ENCODE data around the gene LRCH1. TPM values are rescaled to one million over a fixed set of nuclear protein-coding genes. Genes with fewer than 3 reads are reported as not detected.
A peak's percentile ranks its signal among the peaks of the same experiment; 100 is the strongest.

Gene LRCH1
- total and polyA plus RNA-seq, 2 experiments from 2014 or later: 3.9 to 9.2 TPM

DNA sequence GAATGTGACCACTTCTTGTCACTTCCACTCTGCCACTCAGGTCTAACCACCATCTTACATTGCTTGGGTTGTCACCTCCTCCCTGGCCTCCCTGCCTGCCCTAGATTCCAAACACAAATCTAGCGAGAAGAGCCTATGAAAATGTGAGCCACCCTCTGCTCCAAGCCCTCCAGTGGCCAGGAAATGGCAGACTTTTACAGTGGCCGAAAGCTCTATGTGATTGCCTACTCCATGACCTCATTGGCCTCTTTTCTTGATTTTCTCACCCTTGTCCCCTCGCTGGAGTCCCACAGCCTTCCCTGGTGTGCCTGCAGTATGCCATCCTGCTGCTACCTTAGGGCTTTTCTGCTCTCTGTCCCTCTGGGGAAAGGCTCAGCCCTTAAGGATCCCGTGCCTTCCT lies 84.2 kb downstream of the LRCH1 start:
- H3K27ac ChIP-seq (ENCODE audit: low read depth): no peak overlapping the region
- Mint-ChIP-seq H3K4me3 (no peak overlapping the region), H3K27ac (no peak overlapping the region), H3K36me3 (ENCODE audit: low read depth) (peaks cover 3% of the 10 kb centered on the region; the same call in 1 of the 3 replicates), H3K27me3 (ENCODE audit: insufficient read depth, low read depth, poor library complexity) (peaks cover 12% of the 10 kb centered on the region), H3K4me1 (peaks cover 36% of the 10 kb centered on the region), H3K9me3 (peaks cover 3% of the 10 kb centered on the region; the same call in 2 of the 3 replicates)
- no peaks in the 10 kb centered on the region; the same call in 1 of the 2 replicates for H4K20me1 ChIP-seq (replicated peaks; ENCODE audit: insufficient read depth)
- no peaks in the 10 kb centered on the region; the same call in 1 of the 2 replicates for H3K9me2 ChIP-seq (ENCODE audit: insufficient read depth)
- H3F3A ChIP-seq (replicated peaks; ENCODE audit: low read depth): no peaks in the 10 kb centered on the region
- peaks cover 7% of the 10 kb centered on the region for H3K4me1 ChIP-seq (ENCODE audit: insufficient read depth)
- peaks cover 21% of the 10 kb centered on the region for H3K79me2 ChIP-seq (replicated peaks; ENCODE audit: insufficient read depth)
- peak; percentile 73 for ATAC-seq
- no peak for TF ChIP-seq NANOG (IDR thresholded peaks at IDR 0.05; ENCODE audit: borderline replicate concordance)
- TF ChIP-seq ZNF114 (CRISPR knock-in tag; IDR thresholded peaks at IDR 0.05): no peak
- TF ChIP-seq, protein P1, sequence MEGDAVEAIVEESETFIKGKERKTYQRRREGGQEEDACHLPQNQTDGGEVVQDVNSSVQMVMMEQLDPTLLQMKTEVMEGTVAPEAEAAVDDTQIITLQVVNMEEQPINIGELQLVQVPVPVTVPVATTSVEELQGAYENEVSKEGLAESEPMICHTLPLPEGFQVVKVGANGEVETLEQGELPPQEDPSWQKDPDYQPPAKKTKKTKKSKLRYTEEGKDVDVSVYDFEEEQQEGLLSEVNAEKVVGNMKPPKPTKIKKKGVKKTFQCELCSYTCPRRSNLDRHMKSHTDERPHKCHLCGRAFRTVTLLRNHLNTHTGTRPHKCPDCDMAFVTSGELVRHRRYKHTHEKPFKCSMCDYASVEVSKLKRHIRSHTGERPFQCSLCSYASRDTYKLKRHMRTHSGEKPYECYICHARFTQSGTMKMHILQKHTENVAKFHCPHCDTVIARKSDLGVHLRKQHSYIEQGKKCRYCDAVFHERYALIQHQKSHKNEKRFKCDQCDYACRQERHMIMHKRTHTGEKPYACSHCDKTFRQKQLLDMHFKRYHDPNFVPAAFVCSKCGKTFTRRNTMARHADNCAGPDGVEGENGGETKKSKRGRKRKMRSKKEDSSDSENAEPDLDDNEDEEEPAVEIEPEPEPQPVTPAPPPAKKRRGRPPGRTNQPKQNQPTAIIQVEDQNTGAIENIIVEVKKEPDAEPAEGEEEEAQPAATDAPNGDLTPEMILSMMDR (conservative IDR thresholded peaks at IDR 0.05; ENCODE audit: low read depth in 2 of 2): peak; percentile 7 to 10; a peak in 1 of 4 replicates
- H3K4me3 ChIP-seq: no peak overlapping the region
- H3K27me3 ChIP-seq (ENCODE audit: insufficient read depth): no peaks in the 10 kb centered on the region
- H3K4me2 ChIP-seq: no peak overlapping the region
- H2AFZ ChIP-seq: no peak overlapping the region
- H3K36me3 ChIP-seq (ENCODE audit: insufficient read depth): no peaks in the 10 kb centered on the region
- DNase-seq (ENCODE audit: low spot score): peak; percentile 33

DNA sequence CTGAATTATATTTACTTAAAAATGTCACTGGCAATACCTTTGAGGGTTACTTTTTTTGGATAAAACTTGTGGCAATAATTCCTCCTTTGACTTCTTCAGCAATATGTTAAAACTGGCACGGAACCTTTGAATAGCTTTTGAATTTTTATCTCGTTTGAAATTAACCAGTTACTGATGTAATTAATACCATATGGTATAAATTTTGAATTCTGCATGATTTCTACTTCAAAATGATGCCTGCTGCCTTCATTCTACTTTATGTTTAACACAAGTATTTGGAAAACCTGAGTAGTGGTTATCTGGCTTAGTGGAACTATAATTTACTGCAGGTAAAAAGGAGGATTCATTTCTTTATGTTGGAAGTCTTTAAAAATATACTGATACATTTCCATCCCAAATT lies 85.3 kb downstream of the LRCH1 start:
- H3K4me1 ChIP-seq (ENCODE audit: insufficient read depth): peaks cover 7% of the 10 kb centered on the region
- H3K79me2 ChIP-seq (replicated peaks; ENCODE audit: insufficient read depth): peaks cover 13% of the 10 kb centered on the region; the same call in 1 of the 2 replicates
- no peaks in the 10 kb centered on the region for H3K36me3 ChIP-seq (ENCODE audit: insufficient read depth)
- no peaks in the 10 kb centered on the region for H3F3A ChIP-seq (replicated peaks; ENCODE audit: low read depth)
- no peak for DNase-seq (ENCODE audit: low spot score)
- H3K27me3 ChIP-seq (ENCODE audit: insufficient read depth): no peaks in the 10 kb centered on the region
- H3K4me1 Mint-ChIP-seq: peaks cover 38% of the 10 kb centered on the region
- peaks cover 3% of the 10 kb centered on the region; the same call in 2 of the 3 replicates for H3K9me3 Mint-ChIP-seq
- H3K4me3 ChIP-seq: no peak overlapping the region
- peaks cover 3% of the 10 kb centered on the region; the same call in 1 of the 3 replicates for H3K36me3 Mint-ChIP-seq (ENCODE audit: low read depth)
- ATAC-seq: no peak
- H2AFZ ChIP-seq: no peak overlapping the region
- TF ChIP-seq, protein P1 (conservative IDR thresholded peaks at IDR 0.05; ENCODE audit: low read depth in 2 of 2): no peak
- peaks cover 12% of the 10 kb centered on the region for H3K27me3 Mint-ChIP-seq (ENCODE audit: insufficient read depth, low read depth, poor library complexity)
- H4K20me1 ChIP-seq (replicated peaks; ENCODE audit: insufficient read depth): no peaks in the 10 kb centered on the region; the same call in 1 of the 2 replicates
- no peak overlapping the region for H3K27ac Mint-ChIP-seq
- no peaks in the 10 kb centered on the region; the same call in 1 of the 2 replicates for H3K9me2 ChIP-seq (ENCODE audit: insufficient read depth)
- H3K4me3 Mint-ChIP-seq: no peak overlapping the region
- H3K4me2 ChIP-seq: no peak overlapping the region
- H3K27ac ChIP-seq (ENCODE audit: low read depth): no peak overlapping the region
